CD4-positive, alpha-beta T cell treated with Interleukin-1 beta for 1 hour (primary cell): ENCODE results near the gene APP.

ENCODE experiments used
- DNase-seq, 2 donors: peaks; one replicate each; pipeline ENCODE4 v3.0.0-alpha.2; 2020 to 2022

The APP gene

GRCh38 chr21:25858325-25858724, 312.2 kb downstream of the APP start:
- DNase-seq = no peak

DNA sequence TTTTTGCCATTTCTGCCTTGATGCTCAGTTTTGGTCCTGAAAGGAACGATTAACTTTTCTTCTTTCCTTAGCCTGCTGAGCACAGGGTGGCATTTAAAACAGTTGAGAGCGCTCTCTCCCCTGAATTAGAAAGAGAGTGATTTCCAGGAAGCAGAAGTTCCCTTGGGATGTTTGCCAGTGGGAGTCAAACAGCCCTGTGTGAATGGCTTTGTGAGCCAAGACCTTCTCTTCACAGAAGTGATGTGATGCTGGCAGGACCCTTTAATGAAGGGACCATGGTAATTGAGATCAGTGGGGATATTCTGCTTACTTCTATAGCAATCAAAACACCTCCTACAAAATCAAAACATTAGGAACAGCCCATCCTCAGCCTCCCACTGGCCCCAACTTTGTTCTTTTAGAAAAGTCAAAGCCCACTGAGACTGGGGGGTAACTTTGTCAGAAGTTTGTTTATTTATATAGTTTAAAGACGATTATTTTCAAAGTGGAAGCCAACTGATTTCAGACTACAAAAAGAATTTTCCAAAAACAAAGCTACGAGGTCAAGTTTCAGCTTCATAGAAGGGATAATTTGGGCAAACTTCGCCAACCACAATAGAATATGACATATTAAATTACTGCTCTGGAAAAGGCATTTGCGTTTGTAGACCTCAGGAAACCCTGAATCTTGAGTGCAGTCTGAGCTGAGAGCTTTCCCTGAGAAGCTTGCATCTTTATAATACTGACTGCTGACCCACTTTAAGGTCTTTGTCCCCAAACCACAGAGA, 313.1 kb downstream of the APP start:
- no peak for DNase-seq

DNA sequence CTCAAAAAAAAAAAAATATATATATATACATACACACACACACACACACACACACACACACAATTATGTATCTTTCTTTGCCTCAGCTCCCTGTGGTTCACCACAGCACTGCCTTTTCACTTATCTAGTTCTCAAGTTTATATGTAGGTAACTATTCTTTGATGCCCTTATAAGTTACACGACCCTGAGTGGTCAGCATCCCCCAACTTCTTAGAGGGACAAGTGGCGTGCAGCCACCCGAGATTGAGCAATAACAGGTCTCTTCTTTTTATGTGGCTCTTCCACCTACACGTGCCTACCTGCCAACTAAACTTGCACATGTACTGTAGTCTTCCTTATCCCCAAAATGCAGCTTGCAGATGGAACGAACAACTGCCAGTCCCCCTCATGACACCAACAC, 315.0 kb downstream of the APP start:
- DNase-seq = no peak

- no peak for DNase-seq
These were observed 320.3 kb downstream of the APP start for GRCh38 chr21:25850126-25850842.

DNA sequence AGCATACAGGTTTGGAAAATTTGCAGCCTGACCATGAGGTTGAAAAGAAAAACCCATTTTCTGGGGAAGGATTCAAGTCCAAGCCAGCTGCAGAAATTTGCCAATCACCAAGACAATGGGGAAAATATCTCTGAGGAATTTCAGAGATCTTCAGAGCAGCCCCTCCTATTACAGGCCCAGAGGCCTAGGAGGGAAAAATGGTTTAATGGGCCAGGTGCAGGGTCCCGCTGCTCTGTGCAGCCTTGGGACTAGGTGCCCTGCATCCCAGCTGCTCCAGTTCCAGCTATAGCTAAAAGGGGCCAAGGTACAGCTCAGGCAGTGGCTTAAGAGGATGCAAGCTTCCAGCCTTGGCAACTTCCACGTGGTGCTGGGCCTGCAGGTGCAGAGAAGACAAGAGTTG, 322.3 kb downstream of the APP start:
- no peak for DNase-seq

GRCh38 chr21:25845729-25846256, 324.8 kb downstream of the APP start:
- no peak for DNase-seq

DNA sequence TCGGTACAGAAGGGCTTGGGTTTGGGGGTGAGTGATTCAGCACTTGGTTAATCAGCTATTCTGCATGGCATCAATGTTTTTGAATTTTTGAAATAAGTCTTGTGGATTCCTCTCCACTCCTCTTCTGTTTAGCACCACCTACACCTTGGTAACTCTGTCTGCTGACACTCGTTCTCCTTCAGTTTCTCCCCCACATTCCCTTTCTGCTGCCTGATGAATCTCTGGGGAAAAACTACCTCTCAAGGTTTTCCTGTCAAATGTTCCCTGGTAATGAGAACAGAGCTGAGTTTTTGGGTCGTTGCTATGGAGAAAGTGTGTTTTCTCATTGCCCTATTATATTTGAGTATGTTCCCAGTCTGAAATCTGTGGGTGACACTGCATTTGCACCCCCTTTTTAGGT, 327.6 kb downstream of the APP start:
- DNase-seq = no peak

GRCh38 chr21:25838809-25839208, 331.8 kb downstream of the APP start:
- DNase-seq = no peak

GRCh38 chr21:25837533-25838265, 332.9 kb downstream of the APP start:
- DNase-seq = no peak

- no peak for DNase-seq
These were observed 334.2 kb downstream of the APP start for GRCh38 chr21:25836396-25836795.

- DNase-seq = no peak
These were observed 336.2 kb downstream of the APP start for GRCh38 chr21:25834381-25834780.

DNA sequence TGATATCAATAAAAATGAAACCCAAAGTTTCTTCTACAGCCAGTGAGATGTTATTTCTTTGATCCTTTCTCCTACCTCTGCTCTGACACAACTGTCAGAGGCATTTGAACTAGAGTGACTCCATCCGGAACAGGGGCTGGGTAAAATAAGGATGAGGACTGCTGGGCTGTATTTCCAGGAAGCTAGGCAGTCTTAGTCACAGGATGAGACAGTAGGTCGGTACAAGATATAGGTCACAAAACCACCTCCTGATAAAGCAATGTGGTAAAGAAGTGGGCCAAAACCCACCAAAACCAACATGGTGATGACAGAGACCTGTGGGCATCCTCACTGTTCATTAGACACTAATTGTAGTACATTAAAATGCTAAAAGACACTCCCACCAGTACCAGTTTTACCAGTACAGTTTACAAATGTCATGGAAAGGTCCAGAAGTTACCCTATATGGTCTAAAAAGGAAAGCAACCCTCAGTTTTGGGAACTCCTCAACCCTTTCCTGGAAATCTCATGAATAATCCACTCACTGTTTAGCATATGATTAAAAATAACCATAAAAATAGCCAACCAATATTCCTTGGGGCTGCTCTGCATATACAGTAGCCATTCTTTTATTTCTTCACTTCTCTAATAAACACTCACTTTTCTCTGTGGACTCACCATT, 339.1 kb downstream of the APP start:
- no peak for DNase-seq
